H1 (cell line): ENCODE measurements around the gene CELSR1. TPM values are rescaled to one million over a fixed set of nuclear protein-coding genes. Genes with fewer than 3 reads are reported as not detected.
A peak's percentile ranks its signal among the peaks of the same experiment; 100 is the strongest.

ENCODE experiments used
- CTCF ChIA-PET: fragments of 300-600 bp; sonication (Branson Sonifier 250); formaldehyde crosslinking; loops from one replicate; lab custom pipeline; 2021; ENCODE audit not compliant: partially characterized antibody; lab: Charles Lee
- POLR2A ChIA-PET: fragments of 300-600 bp; sonication (Branson Sonifier 250); formaldehyde crosslinking; loops from one replicate; lab custom pipeline; 2021; ENCODE audit warnings: inconsistent platforms; ENCODE audit not compliant: partially characterized antibody; lab: Charles Lee
- DNase-seq, 2 experiments: peaks; one replicate each; pipeline versions ENCODE4 v3.0.0 to v3.0.0-alpha.2; 2010 to 2022; ENCODE audit warnings: low spot score in 2 of 2, low read depth in 1 of 2, mixed read lengths in 1 of 2
- FAIRE-seq: peaks from 2 replicates; lab custom pipeline; 2011; peaks lifted over from hg19 to GRCh38; lab: Jason Lieb, UNC
- H2AFZ ChIP-seq: 2 replicates; pipeline ENCODE4 v1.8.1; 2012; ENCODE audit warnings: low read length, inconsistent platforms
- H2AK5ac ChIP-seq: 2 replicates; pipeline ENCODE4 v1.6.1; 2013; ENCODE audit warnings: low read depth, low read length
- H2BK120ac ChIP-seq: replicated peaks from 2 replicates; pipeline ENCODE3; 2013; ENCODE audit warnings: low read depth, low read length, inconsistent platforms
- H2BK12ac ChIP-seq: 2 replicates; pipeline ENCODE4 v1.6.1; 2013; ENCODE audit warnings: low read depth, low read length
- H2BK15ac ChIP-seq: 2 replicates; pipeline ENCODE4 v1.6.1; 2013; ENCODE audit warnings: low read length
- H2BK20ac ChIP-seq: 2 replicates; pipeline ENCODE4 v1.6.1; 2013; ENCODE audit warnings: low read length
- H2BK5ac ChIP-seq: 2 replicates; pipeline ENCODE4 v1.6.1; 2013; ENCODE audit warnings: low read depth, low read length
- H3K14ac ChIP-seq: 2 replicates; pipeline ENCODE4 v1.6.1; 2013; ENCODE audit warnings: inconsistent platforms; ENCODE audit not compliant: insufficient read length
- H3K18ac ChIP-seq: 2 replicates; pipeline ENCODE4 v1.6.1; 2013; ENCODE audit warnings: low read length; ENCODE audit errors: extremely low read depth
- H3K23ac ChIP-seq: 2 replicates; pipeline ENCODE4 v1.6.1; 2013; ENCODE audit warnings: inconsistent platforms; ENCODE audit not compliant: insufficient read length
- H3K23me2 ChIP-seq: 2 replicates; pipeline ENCODE4 v1.6.1; 2013; ENCODE audit warnings: low read depth, low read length
- H3K27ac ChIP-seq: 2 replicates; pipeline ENCODE4 v1.6.1; 2011; ENCODE audit warnings: low read depth, low read length, inconsistent platforms
- H3K27me3 ChIP-seq, 4 experiments: replicated peaks in 1 of 4; 1 replicate in 1 of 4; 2 replicates in 3 of 4; pipeline versions ENCODE4 v1.6.1 to v1.8.1; 2011 to 2013; ENCODE audit warnings: low read length in 3 of 4, mild to moderate bottlenecking in 3 of 4, inconsistent platforms in 2 of 4, mixed read lengths in 2 of 4, moderate library complexity in 1 of 4; ENCODE audit not compliant: control insufficient read depth in 3 of 4, insufficient read depth in 3 of 4; ENCODE audit errors: extremely low read depth in 1 of 4
- H3K36me3 ChIP-seq, 4 experiments: 2 replicates each; pipeline versions ENCODE4 v1.6.1 to v1.8.1; 2011 to 2013; ENCODE audit warnings: mild to moderate bottlenecking in 4 of 4, low read length in 3 of 4, moderate library complexity in 2 of 4, control low read depth in 1 of 4, inconsistent platforms in 1 of 4; ENCODE audit not compliant: insufficient read depth in 4 of 4, control insufficient read depth in 2 of 4
- H3K4ac ChIP-seq: replicated peaks from 2 replicates; pipeline ENCODE3; 2013; ENCODE audit warnings: low read length, low read depth, mixed read lengths, inconsistent platforms; ENCODE audit not compliant: insufficient read length
- H3K4me1 ChIP-seq, 4 experiments: replicated peaks in 1 of 4; 1 replicate in 1 of 4; 2 replicates in 3 of 4; pipeline versions ENCODE4 v1.6.1 to v1.8.1; 2011 to 2013; ENCODE audit warnings: low read length in 3 of 4, inconsistent platforms in 2 of 4, mixed read lengths in 1 of 4; ENCODE audit not compliant: insufficient read depth in 4 of 4, control insufficient read depth in 3 of 4
- H3K4me2 ChIP-seq, 2 experiments: 2 replicates each; pipeline versions ENCODE4 v1.6.1 to v1.8.1; 2011 to 2013; ENCODE audit warnings: low read depth in 2 of 2, low read length in 2 of 2, control low read depth in 1 of 2, inconsistent platforms in 1 of 2, mild to moderate bottlenecking in 1 of 2; ENCODE audit not compliant: insufficient read depth in 1 of 2
- H3K4me3 ChIP-seq, 4 experiments: fragments of 200-600, 300-600 bp in 1 of 4; sonication (generic), shearing (Covaris generic), sonication (Bioruptor Twin) in 1 of 4; 2 replicates each; pipeline versions ENCODE4 v1.5.1 to v1.8.1; 2011 to 2016; ENCODE audit warnings: low read length in 4 of 4, low read depth in 3 of 4, control low read depth in 2 of 4, inconsistent platforms in 2 of 4, mild to moderate bottlenecking in 2 of 4, mixed read lengths in 1 of 4, moderate library complexity in 1 of 4; ENCODE audit not compliant: insufficient read depth in 2 of 4; ENCODE audit errors: extremely low read depth in 1 of 4
- H3K56ac ChIP-seq: replicated peaks from 2 replicates; pipeline ENCODE3; 2013; ENCODE audit warnings: low read depth, mild to moderate bottlenecking, mixed read lengths, low read length, inconsistent platforms; ENCODE audit not compliant: insufficient read length
- H3K79me1 ChIP-seq: 2 replicates; pipeline ENCODE4 v1.6.1; 2013; ENCODE audit warnings: low read depth, low read length, control low read depth
- H3K79me2 ChIP-seq, 2 experiments: 2 replicates each; pipeline versions ENCODE4 v1.6.1 to v1.8.1; 2012 to 2013; ENCODE audit warnings: low read length in 2 of 2, mild to moderate bottlenecking in 2 of 2, inconsistent platforms in 1 of 2; ENCODE audit not compliant: insufficient read depth in 2 of 2, control insufficient read depth in 1 of 2
- H3K9ac ChIP-seq, 4 experiments: replicated peaks in 1 of 4; 1 replicate in 1 of 4; 2 replicates in 3 of 4; pipeline versions ENCODE4 v1.6.1 to v1.8.1; 2011 to 2013; ENCODE audit warnings: low read depth in 3 of 4, low read length in 3 of 4, control low read depth in 2 of 4, mild to moderate bottlenecking in 2 of 4, moderate library complexity in 2 of 4, inconsistent platforms in 1 of 4; ENCODE audit errors: extremely low read depth in 1 of 4
- H3K9me3 ChIP-seq, 2 experiments: 2 replicates each; pipeline versions ENCODE4 v1.6.1 to v1.8.1; 2012 to 2013; ENCODE audit warnings: mild to moderate bottlenecking in 2 of 2, moderate library complexity in 2 of 2, control low read depth in 1 of 2, inconsistent platforms in 1 of 2, low read depth in 1 of 2, low read length in 1 of 2, mixed read lengths in 1 of 2; ENCODE audit not compliant: insufficient read depth in 2 of 2
- H4K20me1 ChIP-seq, 2 experiments: replicated peaks in 1 of 2; 2 replicates each; pipeline versions ENCODE3 to v1.8.1; 2011 to 2013; ENCODE audit warnings: inconsistent platforms in 2 of 2, low read length in 2 of 2, mild to moderate bottlenecking in 1 of 2; ENCODE audit not compliant: insufficient read depth in 2 of 2, control insufficient read depth in 1 of 2
- H4K5ac ChIP-seq: 2 replicates; pipeline ENCODE4 v1.6.1; 2013; ENCODE audit warnings: low read length, low read depth, mixed read lengths, inconsistent platforms; ENCODE audit not compliant: insufficient read length
- H4K8ac ChIP-seq: 2 replicates; pipeline ENCODE4 v1.8.0; 2013; ENCODE audit warnings: mild to moderate bottlenecking, moderate library complexity, low read length, inconsistent platforms; ENCODE audit not compliant: insufficient read depth; ENCODE audit errors: extremely low read depth
- H4K91ac ChIP-seq: replicated peaks from 2 replicates; pipeline ENCODE3; 2013; ENCODE audit warnings: low read length, mixed read lengths, inconsistent platforms; ENCODE audit not compliant: insufficient read length
- CBX8 ChIP-seq: fragments of 300-800, 300-1000 bp; sonication (generic); IDR thresholded peaks from 2 replicates; pipeline ENCODE4 v1.7.1; 2016; ENCODE audit warnings: low read depth, low read length, borderline replicate concordance
- CEBPB ChIP-seq: IDR thresholded peaks from 2 replicates; pipeline ENCODE4 v1.6.1; 2012; ENCODE audit warnings: low read depth, low read length
- CHD1 ChIP-seq: IDR thresholded peaks from 2 replicates; pipeline ENCODE4 v1.6.1; 2012; ENCODE audit warnings: low read depth, low read length, improper control_type of control experiment
- CREB1 ChIP-seq: IDR thresholded peaks from 2 replicates; pipeline ENCODE4 v1.6.1; 2012; ENCODE audit warnings: inconsistent platforms
- KDM5A ChIP-seq: fragments of 200-600 bp; IDR thresholded peaks from 2 replicates; pipeline ENCODE4 v1.7.1; 2012; ENCODE audit warnings: mild to moderate bottlenecking, low read length, inconsistent platforms, mixed read lengths
- NRF1 ChIP-seq: IDR thresholded peaks from 2 replicates; pipeline ENCODE4 v1.6.1; 2011; ENCODE audit warnings: mild to moderate bottlenecking, low read depth, low read length, improper control_type of control experiment
- SUZ12 ChIP-seq: fragments of 200-600 bp; sonication (generic); IDR thresholded peaks from 2 replicates; pipeline ENCODE4 v1.6.1; 2012; ENCODE audit warnings: mild to moderate bottlenecking, inconsistent platforms, low read length, moderate library complexity, mixed read lengths
- TAF7 ChIP-seq: optimal IDR thresholded peaks from 2 replicates; pipeline ENCODE3; 2011; ENCODE audit warnings: low read depth, mild to moderate bottlenecking, inconsistent platforms, low read length, moderate library complexity, borderline replicate concordance
- TCF12 ChIP-seq: IDR thresholded peaks from 2 replicates; pipeline ENCODE4 v1.6.1; 2011; ENCODE audit warnings: low read depth, mild to moderate bottlenecking, low read length
- WGBS, 2 experiments: shearing (Covaris generic) in 1 of 2; methylation state at CpG; one replicate each; pipeline versions ENCODE4 v1.1.6 to v1.1.7; 2013 to 2015; ENCODE audit warnings: low lambda C conversion rate in 2 of 2, mixed read lengths in 2 of 2, inconsistent platforms in 1 of 2, low coverage in 1 of 2, missing lambda C conversion rate in 1 of 2; ENCODE audit not compliant: insufficient replicate concordance in 2 of 2, insufficient coverage in 1 of 2, insufficient read length in 1 of 2; ENCODE audit errors: extremely low coverage in 1 of 2, missing lambda C conversion rate in 1 of 2; 5-methylcytosine and 5-hydroxymethylcytosine counted together
- polyA plus RNA-seq, 7 experiments: library from polyadenylated mRNA; depleted of rRNA in 3 of 7; stranded (reverse) in 5 of 7; unstranded in 2 of 7; fragments of >200 nt in 5 of 7; fragments of 200-250 nt in 2 of 7; gene quantifications; 1 replicate in 5 of 7; 2 replicates in 1 of 7; 4 replicates in 1 of 7; pipeline versions ENCODE4 v1.2.1 to v1.2.3, GENCODE V29; 2011 to 2013; ENCODE audit warnings: missing spikeins in 2 of 7, mixed read lengths in 2 of 7
- total RNA-seq: library from RNA; stranded (reverse); fragmentation: NEBNext Ultra II Directional; extraction: Animal tissue kit (Norgen Biotek cat#: 25700); gene quantifications from 2 replicates; pipeline ENCODE4 v1.2.1, GENCODE V29; 2021
- TF ChIP-seq, protein P1 (sequence below), 3 experiments: IDR thresholded peaks; 1 replicate in 2 of 3; 2 replicates in 1 of 3; pipeline versions ENCODE4 v1.5.1 to v1.6.1; 2011; ENCODE audit warnings: low read length in 3 of 3, mild to moderate bottlenecking in 3 of 3, inconsistent platforms in 2 of 3, low read depth in 1 of 3, moderate library complexity in 1 of 3; ENCODE audit not compliant: insufficient read depth in 1 of 3; ENCODE audit errors: control extremely low read depth in 1 of 3

Gene CELSR1
- total and polyA plus RNA-seq, 2 of the 8 experiments (the other 6 are each of a cell fraction or from before 2014, with no cell fraction given), result 9.0 to 12.4 TPM

DNA sequence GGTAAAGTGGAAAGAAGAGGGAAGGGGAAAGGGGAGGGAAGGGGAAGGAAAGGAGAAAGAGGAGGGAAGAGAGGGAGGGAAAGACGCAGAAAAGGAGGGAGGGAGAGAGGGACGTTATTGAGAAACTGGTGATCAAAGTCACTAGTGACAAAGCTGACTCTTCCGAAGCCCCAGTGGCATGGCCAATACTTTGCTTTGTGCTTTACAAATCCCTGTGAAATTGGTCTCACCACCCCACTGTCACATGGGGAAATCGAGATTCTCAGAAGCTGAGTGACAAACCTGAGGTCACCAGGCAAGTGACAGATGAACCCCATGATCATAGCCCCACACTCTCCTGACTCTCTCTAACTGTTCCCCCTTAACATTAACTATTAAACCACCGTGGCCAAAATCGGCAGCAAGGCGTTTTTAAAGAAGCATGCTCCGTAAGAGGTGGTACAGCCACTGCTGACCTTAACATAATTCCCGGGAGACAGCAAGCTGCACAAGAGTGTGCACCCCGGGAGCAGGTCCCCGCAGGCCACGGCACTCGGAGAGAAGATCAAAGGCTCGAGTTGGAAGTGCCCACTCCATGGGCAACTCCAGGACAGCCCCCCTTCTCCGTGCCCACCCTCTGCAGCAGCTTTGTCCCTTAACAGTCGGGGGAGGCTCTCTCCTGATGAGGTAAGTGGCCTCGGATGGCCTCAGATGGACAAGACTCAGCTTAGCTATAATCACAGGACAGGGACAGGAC is 34.8 kb downstream of the CELSR1 start:
- ChIA-PET CTCF (interaction anchor here (1.1 to 3.7 kb wide), 3 partner anchors 14 to 39 kb away, joined by 3 to 9 read pairs (median 3); no protein-coding TSS in a partner anchor), POLR2A (interaction anchor here (1.4 kb wide), 1 partner anchor 28 kb away, joined by 3 read pairs; no protein-coding TSS in a partner anchor)
- no peak overlapping the region for H4K91ac ChIP-seq
- peak overlapping the region; percentile 11; the same call in 1 of the 2 replicates for H2BK12ac ChIP-seq
- DNase-seq (no peak), FAIRE-seq (no peak)
- peaks cover 3 to 25% (median 12%) of the 10 kb centered on the region in 4 experiments for H3K4me1 ChIP-seq
- no peak overlapping the region for H2BK15ac ChIP-seq
- peaks cover 2% of the 10 kb centered on the region; the same call in 1 of the 2 replicates for H3K79me1 ChIP-seq
- no peak overlapping the region for H4K5ac ChIP-seq
- H3K23ac ChIP-seq, result no peak overlapping the region
- H3K23me2 ChIP-seq, result no peaks in the 10 kb centered on the region
- H3K14ac ChIP-seq, result no peak overlapping the region
- 72% methylated on average over 14 of the region's 17 CpGs; no CpG with 5 or more reads in 1 of the 2 experiments for WGBS, 2 experiments
- no peak overlapping the region for H2AK5ac ChIP-seq
- H2BK5ac ChIP-seq, result peak overlapping the region; percentile 20; the same call in 1 of the 2 replicates
- H3K9ac ChIP-seq, result no peak overlapping the region; a peak in 1 of 7 replicates
- no peaks in the 10 kb centered on the region for H3K36me3 ChIP-seq
- H4K20me1 ChIP-seq, result no peaks in the 10 kb centered on the region
- H3K18ac ChIP-seq, result peak overlapping the region; percentile 88
- H3K27ac ChIP-seq, result no peak overlapping the region
- no peak overlapping the region for H3K4me3 ChIP-seq
- no peak overlapping the region for H2BK120ac ChIP-seq
- H3K9me3 ChIP-seq, result no peaks in the 10 kb centered on the region
- no peak overlapping the region for H2BK20ac ChIP-seq
- no peak overlapping the region for H3K4me2 ChIP-seq
- H3K56ac ChIP-seq, result no peak overlapping the region
- no peak overlapping the region for H2AFZ ChIP-seq
- no peaks in the 10 kb centered on the region for H3K27me3 ChIP-seq
- 0 out of 2 replicates have a peak overlapping the region, but pooled peaks have one; percentile 58 for H4K8ac ChIP-seq
- no peak overlapping the region for H3K4ac ChIP-seq
- H3K79me2 ChIP-seq, result no peaks in the 10 kb centered on the region
- TF ChIP-seq TAF7 (no peak), TCF12 (no peak), KDM5A (no peak), CBX8 (no peak), NRF1 (no peak), CHD1 (no peak), CEBPB (no peak), CREB1 (no peak), SUZ12 (no peak)
- TF ChIP-seq, protein P1, sequence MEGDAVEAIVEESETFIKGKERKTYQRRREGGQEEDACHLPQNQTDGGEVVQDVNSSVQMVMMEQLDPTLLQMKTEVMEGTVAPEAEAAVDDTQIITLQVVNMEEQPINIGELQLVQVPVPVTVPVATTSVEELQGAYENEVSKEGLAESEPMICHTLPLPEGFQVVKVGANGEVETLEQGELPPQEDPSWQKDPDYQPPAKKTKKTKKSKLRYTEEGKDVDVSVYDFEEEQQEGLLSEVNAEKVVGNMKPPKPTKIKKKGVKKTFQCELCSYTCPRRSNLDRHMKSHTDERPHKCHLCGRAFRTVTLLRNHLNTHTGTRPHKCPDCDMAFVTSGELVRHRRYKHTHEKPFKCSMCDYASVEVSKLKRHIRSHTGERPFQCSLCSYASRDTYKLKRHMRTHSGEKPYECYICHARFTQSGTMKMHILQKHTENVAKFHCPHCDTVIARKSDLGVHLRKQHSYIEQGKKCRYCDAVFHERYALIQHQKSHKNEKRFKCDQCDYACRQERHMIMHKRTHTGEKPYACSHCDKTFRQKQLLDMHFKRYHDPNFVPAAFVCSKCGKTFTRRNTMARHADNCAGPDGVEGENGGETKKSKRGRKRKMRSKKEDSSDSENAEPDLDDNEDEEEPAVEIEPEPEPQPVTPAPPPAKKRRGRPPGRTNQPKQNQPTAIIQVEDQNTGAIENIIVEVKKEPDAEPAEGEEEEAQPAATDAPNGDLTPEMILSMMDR (IDR thresholded peaks at IDR 0.05; ENCODE audit: control extremely low read depth in 1 of 3, insufficient read depth in 1 of 3, low read depth in 1 of 3, low read length in 3 of 3), result no peak
